Measurements from ENCODE around the gene CPLANE1. TPM values are rescaled to one million over a fixed set of nuclear protein-coding genes. Genes with fewer than 3 reads are reported as not detected.

The CPLANE1 gene
- total and polyA plus RNA-seq, 2 donors (not counting 1 experiment from before 2014, with no cell fraction given): 15.3 to 20.0 TPM

DNA sequence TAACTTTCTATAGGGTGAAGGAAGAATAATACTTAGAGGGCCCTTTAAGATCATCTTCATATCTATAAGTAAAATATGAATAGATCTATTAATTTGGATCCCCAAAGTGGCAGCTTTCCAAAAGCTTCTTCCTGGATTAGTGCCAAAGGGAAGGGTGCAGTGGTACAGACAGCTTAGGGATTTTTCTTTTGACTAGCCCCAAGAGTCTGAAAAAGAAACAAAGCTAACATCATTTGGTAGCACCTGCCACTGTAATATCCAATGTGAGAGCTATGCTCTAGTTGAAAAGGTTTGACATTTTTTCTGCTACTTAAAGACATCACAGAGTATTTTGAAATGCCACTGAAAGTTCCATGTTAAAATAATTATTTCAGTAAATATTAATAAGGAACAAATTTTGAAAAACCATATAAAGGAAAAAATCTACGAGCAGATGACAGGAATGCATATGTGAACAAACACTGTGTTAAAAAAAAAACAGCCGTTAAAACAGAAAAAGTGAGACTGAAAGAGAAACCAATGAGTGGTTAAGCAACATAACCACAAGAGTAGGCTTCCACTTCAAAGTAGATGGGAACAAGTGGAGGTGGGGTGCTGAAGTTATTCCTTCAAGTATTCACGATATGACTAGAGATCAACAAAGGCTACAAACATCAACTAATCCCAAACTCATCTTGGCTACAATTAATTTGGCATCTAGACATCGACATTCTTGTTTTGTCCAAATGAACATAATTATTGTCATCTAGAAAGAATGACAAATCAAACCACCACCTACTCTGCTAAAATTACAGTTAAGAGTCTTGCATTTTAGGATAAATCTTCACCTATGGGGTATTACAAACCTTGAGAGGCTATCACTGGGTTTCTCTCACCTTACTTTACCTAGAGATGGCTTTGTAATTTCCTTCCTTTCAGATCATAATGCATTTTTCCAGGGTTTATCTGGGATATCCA, 137.5 kb downstream of the CPLANE1 start:
- Histone ChIP-seq H3K27ac (ENCODE audit: insufficient read depth, low read length) (no peak overlapping the region), H2AFZ (ENCODE audit: low read length) (no peak overlapping the region), H3K9me3 (ENCODE audit: control insufficient read depth, insufficient read depth, low read depth, low read length) (no peaks in the 10 kb centered on the region), H3K79me2 (ENCODE audit: control insufficient read depth, insufficient read depth, low read length) (no peaks in the 10 kb centered on the region), H3K4me3 (replicated peaks in 1 of 4; ENCODE audit: control extremely low read depth in 1 of 4, insufficient read depth in 1 of 4, low read depth in 3 of 4, low read length in 4 of 4) (no peak overlapping the region), H4K20me1 (ENCODE audit: control insufficient read depth, extremely low read depth, insufficient read depth, low read length) (no peaks in the 10 kb centered on the region), H3K27me3 (ENCODE audit: control insufficient read depth, insufficient read depth, low read length) (no peaks in the 10 kb centered on the region), H3K9ac (ENCODE audit: insufficient read depth, low read length) (no peak overlapping the region), H3K4me1 (ENCODE audit: control insufficient read depth, extremely low read depth, insufficient read depth, low read length) (no peaks in the 10 kb centered on the region), H3K36me3 (ENCODE audit: control insufficient read depth, insufficient read depth, low read length) (no peaks in the 10 kb centered on the region), H3K4me2 (ENCODE audit: extremely low read depth, insufficient read depth, low read length) (no peak overlapping the region)
- DNase-seq (ENCODE audit: low read depth in 2 of 2): peak in 1 of 2 donors; percentile 31
- TF ChIP-seq CTCF (conservative IDR thresholded peaks at IDR 0.05 in 1 of 2, IDR thresholded peaks at IDR 0.05 in 1 of 2; ENCODE audit: low read depth in 1 of 2, low read length in 2 of 2) (no peak), EZH2 (IDR thresholded peaks at IDR 0.05; ENCODE audit: low read length, missing control alignments) (no peak)

- H3K4me3 ChIP-seq (replicated peaks in 1 of 4; ENCODE audit: control extremely low read depth in 1 of 4, insufficient read depth in 1 of 4, low read depth in 3 of 4, low read length in 4 of 4): no peak overlapping the region
- H3K9ac ChIP-seq (ENCODE audit: insufficient read depth, low read length): no peak overlapping the region
- H3K36me3 ChIP-seq (ENCODE audit: control insufficient read depth, insufficient read depth, low read length): no peaks in the 10 kb centered on the region
- H3K4me1 ChIP-seq (ENCODE audit: control insufficient read depth, extremely low read depth, insufficient read depth, low read length): no peaks in the 10 kb centered on the region
- no peaks in the 10 kb centered on the region for H3K27me3 ChIP-seq (ENCODE audit: control insufficient read depth, insufficient read depth, low read length)
- TF ChIP-seq EZH2 (IDR thresholded peaks at IDR 0.05; ENCODE audit: low read length, missing control alignments) (no peak), CTCF (conservative IDR thresholded peaks at IDR 0.05 in 1 of 2, IDR thresholded peaks at IDR 0.05 in 1 of 2; ENCODE audit: low read depth in 1 of 2, low read length in 2 of 2) (no peak)
- H3K27ac ChIP-seq (ENCODE audit: insufficient read depth, low read length): no peak overlapping the region
- no peak for DNase-seq (ENCODE audit: low read depth in 2 of 2)
- H3K9me3 ChIP-seq (ENCODE audit: control insufficient read depth, insufficient read depth, low read depth, low read length): no peaks in the 10 kb centered on the region
- H3K4me2 ChIP-seq (ENCODE audit: extremely low read depth, insufficient read depth, low read length): no peak overlapping the region
- no peak overlapping the region for H2AFZ ChIP-seq (ENCODE audit: low read length)
- no peaks in the 10 kb centered on the region for H4K20me1 ChIP-seq (ENCODE audit: control insufficient read depth, extremely low read depth, insufficient read depth, low read length)
- H3K79me2 ChIP-seq (ENCODE audit: control insufficient read depth, insufficient read depth, low read length): no peaks in the 10 kb centered on the region
Measured at GRCh38 chr5:37110135-37110534, 139.0 kb downstream of the CPLANE1 start.

DNA sequence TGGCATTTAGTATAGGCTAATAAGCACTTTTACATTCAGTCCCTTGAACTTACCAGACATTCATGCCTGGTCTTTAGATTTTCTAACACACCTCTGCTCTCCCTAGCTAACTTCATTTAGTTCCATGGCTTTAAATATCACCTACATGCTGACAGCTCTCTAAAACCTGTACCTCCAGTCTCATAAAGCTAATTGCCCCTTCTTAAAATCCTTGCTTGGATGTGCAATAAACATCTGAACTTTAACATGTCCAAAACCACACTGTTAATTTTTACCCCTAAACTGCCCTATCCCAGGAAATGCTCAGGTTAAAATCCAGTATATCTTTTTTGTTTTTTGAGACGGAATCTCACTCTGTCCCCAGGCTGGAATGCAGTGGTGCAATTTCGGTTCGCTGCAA, 139.8 kb downstream of the CPLANE1 start:
- Histone ChIP-seq H3K4me1 (ENCODE audit: control insufficient read depth, extremely low read depth, insufficient read depth, low read length) (no peaks in the 10 kb centered on the region), H3K4me3 (replicated peaks in 1 of 4; ENCODE audit: control extremely low read depth in 1 of 4, insufficient read depth in 1 of 4, low read depth in 3 of 4, low read length in 4 of 4) (no peak overlapping the region), H3K9ac (ENCODE audit: insufficient read depth, low read length) (no peak overlapping the region), H3K36me3 (ENCODE audit: control insufficient read depth, insufficient read depth, low read length) (no peaks in the 10 kb centered on the region), H4K20me1 (ENCODE audit: control insufficient read depth, extremely low read depth, insufficient read depth, low read length) (no peaks in the 10 kb centered on the region), H3K27ac (ENCODE audit: insufficient read depth, low read length) (no peak overlapping the region), H3K9me3 (ENCODE audit: control insufficient read depth, insufficient read depth, low read depth, low read length) (no peaks in the 10 kb centered on the region), H3K27me3 (ENCODE audit: control insufficient read depth, insufficient read depth, low read length) (no peaks in the 10 kb centered on the region), H3K79me2 (ENCODE audit: control insufficient read depth, insufficient read depth, low read length) (no peaks in the 10 kb centered on the region), H2AFZ (ENCODE audit: low read length) (no peak overlapping the region), H3K4me2 (ENCODE audit: extremely low read depth, insufficient read depth, low read length) (no peak overlapping the region)
- TF ChIP-seq CTCF (conservative IDR thresholded peaks at IDR 0.05 in 1 of 2, IDR thresholded peaks at IDR 0.05 in 1 of 2; ENCODE audit: low read depth in 1 of 2, low read length in 2 of 2) (no peak), EZH2 (IDR thresholded peaks at IDR 0.05; ENCODE audit: low read length, missing control alignments) (no peak)
- no peak for DNase-seq (ENCODE audit: low read depth in 2 of 2)

All from fibroblast of lung (primary cell).